Measurements from ENCODE around the gene STRN.
"Not testable (repeated sequence)": the region's sequence is repeated elsewhere in the genome, so short reads cannot be mapped to it uniquely, and the experiment has no call there.

Gene STRN

DNA sequence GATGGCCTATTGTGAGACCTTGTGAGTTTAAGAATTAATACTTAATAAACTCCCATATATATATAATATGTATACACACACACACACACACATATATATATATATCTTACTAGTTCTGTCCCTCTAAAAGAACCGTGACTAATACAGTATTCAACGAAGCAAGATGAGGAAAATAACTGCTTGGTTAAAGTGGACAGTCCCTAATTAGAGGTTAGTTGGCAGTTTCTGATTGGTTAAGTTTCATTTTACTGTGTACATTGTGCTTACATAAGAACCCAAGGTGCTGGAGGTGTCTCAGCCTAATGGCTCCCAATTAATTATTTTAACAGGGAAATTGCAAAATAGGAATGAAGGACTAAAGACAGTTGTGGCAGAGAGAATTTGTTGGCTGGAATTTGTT is 132.1 kb downstream of the STRN start:
- DNase-seq, result no peak

GRCh38 chr2:36831185-36831584 is 135.2 kb downstream of the STRN start:
- DNase-seq, result no peak

GRCh38 chr2:36824683-36825082 is 141.7 kb downstream of the STRN start:
- not testable (repeated sequence) for DNase-seq

GRCh38 chr2:36824273-36824672 is 142.1 kb downstream of the STRN start:
- no peak for DNase-seq

DNA sequence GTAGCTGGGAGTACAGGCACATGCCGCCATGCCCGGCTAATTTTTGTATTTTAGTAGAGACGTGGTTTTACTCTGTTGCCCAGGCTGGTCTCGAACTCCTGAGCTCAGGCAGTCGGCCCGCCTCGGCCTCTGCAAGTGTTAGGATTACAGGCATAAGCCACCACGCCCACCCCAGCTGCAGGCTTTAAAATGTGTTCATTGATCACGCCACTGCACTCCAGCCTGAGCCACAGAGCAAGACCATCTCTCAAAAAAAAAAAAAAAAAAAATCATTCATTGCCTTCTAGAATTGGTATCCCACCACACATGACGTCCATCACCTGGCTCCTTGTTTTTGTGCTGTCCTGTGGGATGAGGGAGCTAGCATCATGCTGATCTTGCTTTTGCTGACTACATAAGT is 142.5 kb downstream of the STRN start:
- no peak for DNase-seq

DNA sequence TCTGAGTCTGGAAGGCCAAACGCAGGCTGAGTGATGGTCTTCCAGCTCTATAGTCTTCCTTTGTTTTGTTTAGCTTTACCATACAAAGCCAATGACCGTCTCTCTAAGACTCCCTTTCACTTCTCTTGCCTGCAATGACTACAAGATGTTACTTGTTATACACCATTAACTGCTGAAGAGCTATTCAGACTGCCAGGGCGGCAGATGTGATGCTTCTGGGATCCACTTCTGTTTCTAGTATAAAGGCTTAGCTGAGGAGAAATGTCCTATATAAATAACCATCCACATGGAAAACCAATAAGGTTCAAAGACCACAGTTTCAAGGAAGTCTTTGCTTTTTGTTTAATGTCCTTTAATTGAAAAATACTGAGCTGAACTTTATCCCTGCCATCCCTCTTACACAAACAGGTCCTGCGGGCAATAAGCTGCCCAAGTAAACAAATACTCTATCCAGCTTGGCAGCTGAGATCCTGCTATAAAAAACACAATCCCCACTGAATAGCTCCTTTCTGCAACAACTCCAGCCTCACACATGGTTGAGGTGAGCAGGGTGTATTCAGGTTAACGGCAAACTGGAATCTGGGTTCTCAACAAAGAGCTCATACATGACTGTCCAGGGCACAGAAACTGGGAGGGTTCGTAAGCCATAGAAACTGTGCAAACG is 145.3 kb downstream of the STRN start:
- DNase-seq, result no peak

DNA sequence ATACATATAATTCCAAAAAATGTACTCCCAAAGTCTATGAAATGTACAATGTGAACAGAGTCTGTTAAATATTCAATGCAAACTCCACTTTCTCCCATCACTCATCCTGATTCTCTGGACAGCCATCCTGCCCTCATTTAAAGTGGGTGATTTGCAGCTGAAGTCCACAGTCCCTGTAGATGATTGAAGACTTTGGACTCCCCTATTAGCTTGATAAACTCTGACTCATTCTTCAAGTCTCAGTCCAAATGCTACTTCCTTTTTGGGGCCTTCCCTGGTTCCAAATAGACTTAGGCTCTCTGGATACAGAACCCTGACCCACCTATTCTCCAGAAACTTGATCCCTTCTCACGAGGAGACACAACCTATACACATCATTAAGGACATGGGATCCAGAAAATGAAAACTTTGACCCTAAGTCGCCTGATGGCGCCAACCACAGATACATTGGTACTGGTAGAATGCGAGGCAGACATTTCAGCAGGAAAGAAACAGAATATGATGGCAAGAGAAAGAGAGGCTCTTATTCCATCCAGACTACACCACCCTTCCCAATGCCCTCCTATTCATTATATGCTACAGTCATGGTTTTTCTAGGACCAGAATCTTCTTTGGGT is 147.1 kb downstream of the STRN start:
- no peak for DNase-seq

DNA sequence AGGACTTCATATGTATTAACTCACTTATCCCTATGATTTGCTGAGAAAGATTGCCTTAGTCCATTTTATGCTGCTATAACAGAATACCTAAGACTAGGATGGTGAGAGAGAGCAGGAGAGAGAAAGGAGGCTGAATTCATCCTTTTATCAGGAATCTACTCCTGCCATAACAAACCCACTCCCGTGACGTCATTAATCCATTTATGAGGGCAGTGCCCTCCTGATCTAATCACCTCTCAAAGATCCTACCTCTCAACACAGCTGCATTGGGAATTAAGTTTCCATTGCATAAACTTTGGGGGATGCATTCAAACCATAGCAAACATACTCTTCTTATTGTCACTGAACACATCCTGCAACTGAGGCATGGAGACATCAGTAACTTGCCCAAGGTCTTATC is 147.8 kb downstream of the STRN start:
- no peak for DNase-seq

- DNase-seq, result no peak
These were observed 154.1 kb downstream of the STRN start for GRCh38 chr2:36812196-36812595.

DNA sequence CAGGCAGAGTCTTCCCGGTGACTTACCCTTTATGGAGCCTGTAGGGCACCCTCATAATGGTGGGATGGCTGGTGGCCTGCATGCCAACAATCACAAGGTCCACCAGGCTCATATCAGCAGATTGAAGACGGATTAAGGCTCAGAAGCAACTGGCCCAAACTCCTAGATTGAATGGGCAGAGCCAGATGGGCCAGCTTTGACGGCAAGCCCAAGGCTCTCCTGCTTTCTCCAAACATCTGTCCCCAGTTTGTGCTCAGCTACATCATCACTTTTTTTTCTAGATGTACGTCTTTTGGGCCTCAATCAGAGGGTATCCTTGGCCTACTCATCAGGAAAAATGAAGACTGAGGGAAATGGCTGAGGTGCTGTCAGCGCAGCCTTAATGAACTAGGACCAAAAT is 155.3 kb downstream of the STRN start:
- DNase-seq, result no peak

DNA sequence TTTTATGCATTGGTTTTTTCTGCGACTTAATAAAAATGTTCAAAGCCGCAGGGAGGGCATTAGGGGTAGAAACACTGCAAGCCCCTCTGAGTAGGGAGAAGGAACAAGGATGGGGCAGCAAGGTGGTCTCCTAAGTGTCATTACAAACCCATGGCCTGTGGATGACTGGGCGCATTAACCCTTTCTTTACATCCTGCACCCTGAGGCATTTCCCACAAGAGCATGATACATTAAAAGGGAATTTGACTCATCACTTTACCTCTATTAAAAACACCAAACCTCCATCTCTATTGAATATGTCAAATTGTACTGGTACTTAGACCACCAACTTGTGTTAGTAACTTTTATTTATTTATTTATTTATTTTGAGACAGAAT is 157.3 kb downstream of the STRN start:
- no peak for DNase-seq

GRCh38 chr2:36808386-36809068 is 157.8 kb downstream of the STRN start:
- DNase-seq, result no peak

DNA sequence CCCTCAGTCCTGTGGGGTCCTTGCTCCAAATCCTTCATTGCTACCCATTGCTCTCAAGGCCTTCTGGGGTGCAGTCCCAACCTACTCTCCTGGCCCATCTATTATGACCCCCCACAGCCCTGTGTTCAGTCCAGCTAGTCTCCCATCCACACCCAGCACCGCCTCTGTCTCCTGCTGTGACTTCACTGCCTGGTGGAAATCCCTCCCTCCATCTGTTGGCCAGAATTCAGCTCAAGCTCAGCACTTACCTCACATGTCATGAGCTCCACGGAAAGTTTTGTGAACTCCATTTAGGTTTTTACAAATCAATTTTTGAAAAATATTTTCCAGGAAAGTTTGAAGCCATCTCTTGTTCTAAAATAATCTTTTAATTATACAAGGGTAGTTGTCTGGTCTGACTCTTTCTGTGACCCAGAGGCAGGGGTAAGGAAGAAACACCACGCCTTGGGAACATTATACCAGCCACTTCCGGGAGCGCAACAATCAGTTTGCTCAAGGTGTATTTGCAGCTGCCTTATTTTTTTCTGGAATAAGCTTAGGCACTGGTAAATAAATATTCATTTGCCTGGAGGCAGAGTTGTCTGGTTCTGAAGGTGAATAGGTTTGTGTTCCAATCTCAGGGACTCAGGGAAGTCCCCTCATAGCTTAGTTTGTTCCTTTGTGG is 159.0 kb downstream of the STRN start:
- no peak for DNase-seq

- no peak for DNase-seq
These were observed 160.6 kb downstream of the STRN start for GRCh38 chr2:36805635-36806224.

GRCh38 chr2:36802952-36803351 is 163.4 kb downstream of the STRN start:
- DNase-seq, result no peak

DNA sequence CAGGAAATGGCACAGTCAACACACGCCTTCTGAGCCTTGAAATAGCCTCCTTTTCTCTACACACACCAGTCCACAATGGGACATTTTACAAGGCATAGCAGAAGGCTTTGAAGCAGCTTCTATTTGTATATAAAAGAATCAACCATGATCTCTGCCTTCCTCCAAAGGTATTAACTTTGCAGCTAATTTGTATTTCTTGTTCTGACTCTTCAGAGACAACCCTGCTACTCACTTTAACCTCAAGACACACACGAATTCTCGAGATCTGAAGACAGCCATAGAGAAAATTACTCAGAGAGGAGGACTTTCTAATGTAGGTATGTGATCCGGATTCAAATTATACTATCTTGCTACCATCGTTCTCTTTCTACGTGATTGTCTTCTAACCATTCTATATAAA is 165.2 kb downstream of the STRN start:
- DNase-seq, result no peak

DNA sequence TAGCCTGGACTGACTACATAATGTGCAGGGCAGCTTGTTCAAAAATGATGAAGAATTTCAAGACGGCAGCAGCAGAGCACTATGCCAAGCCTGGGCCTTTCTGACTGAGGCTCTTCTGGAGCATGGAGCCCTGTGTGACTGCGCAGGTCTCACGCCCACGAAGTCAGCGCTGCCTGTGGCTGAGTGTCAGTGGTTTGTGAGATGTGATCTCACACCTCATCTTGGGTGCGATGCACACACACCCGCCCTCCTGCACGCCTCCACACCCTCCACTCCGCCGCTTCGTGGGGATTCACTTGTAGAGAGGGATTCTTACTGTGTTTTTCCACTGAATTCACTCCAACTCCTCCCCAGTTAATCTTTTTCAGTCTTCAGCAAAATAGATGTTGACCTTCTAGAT is 166.0 kb downstream of the STRN start:
- no peak for DNase-seq

GRCh38 chr2:36798724-36799123 is 167.6 kb downstream of the STRN start:
- DNase-seq, result no peak

DNA sequence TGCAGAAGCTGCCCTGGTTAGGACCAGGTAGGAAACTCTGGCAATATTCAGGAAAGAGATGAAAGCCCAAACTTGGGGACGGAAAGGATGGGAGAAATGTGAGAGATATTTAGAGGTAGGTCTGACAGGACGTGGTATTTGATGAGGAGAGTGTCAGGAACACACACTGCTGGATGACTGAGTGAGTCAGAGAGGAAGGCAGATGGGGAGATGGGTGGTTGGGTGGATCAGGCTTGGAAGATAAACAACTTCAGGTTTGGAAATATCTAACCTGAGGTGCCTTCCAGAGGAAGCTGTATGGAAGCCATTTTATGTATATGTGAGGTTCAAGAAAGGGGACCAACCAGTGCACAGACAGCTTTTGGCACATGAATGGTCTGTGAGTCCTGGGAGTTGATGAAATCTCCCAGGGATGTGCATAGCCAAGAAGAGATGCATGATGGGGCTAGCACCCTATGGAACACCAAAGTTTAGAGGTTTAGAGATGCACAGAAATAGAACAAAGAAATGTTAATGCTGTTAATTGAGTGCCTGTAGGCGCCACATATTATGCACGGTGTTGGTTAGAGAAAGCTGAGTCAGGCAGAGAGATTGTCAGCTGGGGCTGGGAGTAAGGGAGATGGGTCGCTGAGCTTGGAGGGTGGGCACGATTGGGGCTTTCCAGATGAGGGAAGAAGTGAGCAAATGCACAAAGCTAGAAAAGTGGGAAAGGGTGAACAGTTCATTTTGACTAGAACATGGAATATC is 168.8 kb downstream of the STRN start:
- DNase-seq, result no peak

All from activated effector memory CD4-positive, alpha-beta T cell treated with Interleukin-2 at 50 U/mL for 16 hours (primary cell).